Stimulated activated memory B cell treated with anti-CD40 and anti-IgM and Interleukin-4, amounts not matched to agents 10 μg/mL and 1 μg/mL and 100 μg/mL, for 72 hours (primary cell): ENCODE measurements around the gene SOX5.

ENCODE experiments used
- ATAC-seq: fragments of 150-1000 bp; cut with Tn5 transposase; 2 replicates; pipeline ENCODE4 v1.10.0; 2021
- H3K27ac Mint-ChIP-seq: one replicate; pipeline ENCODE4 v1.8.0; 2022; ENCODE audit warnings: mild to moderate bottlenecking, mixed read lengths
- H3K27me3 Mint-ChIP-seq: one replicate; pipeline ENCODE4 v1.8.0; 2022; ENCODE audit warnings: mixed read lengths
- H3K36me3 Mint-ChIP-seq: one replicate; pipeline ENCODE4 v1.8.0; 2022; ENCODE audit warnings: mixed read lengths
- H3K4me1 Mint-ChIP-seq: one replicate; pipeline ENCODE4 v1.8.0; 2022; ENCODE audit warnings: mixed read lengths
- H3K4me3 Mint-ChIP-seq: one replicate; pipeline ENCODE4 v1.8.0; 2022; ENCODE audit warnings: mild to moderate bottlenecking, moderate library complexity, mixed read lengths
- H3K9me3 Mint-ChIP-seq: one replicate; pipeline ENCODE4 v1.8.0; 2022; ENCODE audit warnings: mixed read lengths

Gene SOX5

GRCh38 chr12:23618718-23619117 is 330.8 kb downstream of the SOX5 start:
- H3K27ac Mint-ChIP-seq = no peak overlapping the region
- H3K4me1 Mint-ChIP-seq = no peaks in the 10 kb centered on the region
- peaks cover 3% of the 10 kb centered on the region for H3K9me3 Mint-ChIP-seq
- H3K36me3 Mint-ChIP-seq = no peaks in the 10 kb centered on the region
- ATAC-seq = no peak
- no peaks in the 10 kb centered on the region for H3K27me3 Mint-ChIP-seq
- H3K4me3 Mint-ChIP-seq = no peak overlapping the region

GRCh38 chr12:23617749-23618148 is 331.7 kb downstream of the SOX5 start:
- H3K36me3 Mint-ChIP-seq = no peaks in the 10 kb centered on the region
- no peak overlapping the region for H3K27ac Mint-ChIP-seq
- no peaks in the 10 kb centered on the region for H3K27me3 Mint-ChIP-seq
- ATAC-seq = no peak
- H3K9me3 Mint-ChIP-seq = peaks cover 3% of the 10 kb centered on the region
- H3K4me1 Mint-ChIP-seq = no peaks in the 10 kb centered on the region
- no peak overlapping the region for H3K4me3 Mint-ChIP-seq

- ATAC-seq = no peak
- no peak overlapping the region for H3K4me3 Mint-ChIP-seq
Observed at GRCh38 chr12:23614280-23614679, 335.2 kb downstream of the SOX5 start.

GRCh38 chr12:23611320-23611719 is 338.1 kb downstream of the SOX5 start:
- Mint-ChIP-seq H3K4me1 (no peaks in the 10 kb centered on the region), H3K36me3 (no peaks in the 10 kb centered on the region), H3K27me3 (no peaks in the 10 kb centered on the region), H3K4me3 (no peak overlapping the region), H3K9me3 (peaks cover 3% of the 10 kb centered on the region), H3K27ac (no peak overlapping the region)
- ATAC-seq = no peak

More at GRCh38 chr12:23614280-23614679, 335.2 kb downstream of the SOX5 start:
- Mint-ChIP-seq H3K27me3 (no peaks in the 10 kb centered on the region), H3K36me3 (no peaks in the 10 kb centered on the region), H3K4me1 (no peaks in the 10 kb centered on the region), H3K9me3 (peaks cover 3% of the 10 kb centered on the region), H3K27ac (no peak overlapping the region)

GRCh38 chr12:23600919-23601318 is 348.6 kb downstream of the SOX5 start:
- H3K27me3 Mint-ChIP-seq = no peaks in the 10 kb centered on the region
- H3K27ac Mint-ChIP-seq = no peak overlapping the region
- peaks cover 9% of the 10 kb centered on the region for H3K9me3 Mint-ChIP-seq
- no peak for ATAC-seq
- H3K4me1 Mint-ChIP-seq = no peaks in the 10 kb centered on the region
- no peak overlapping the region for H3K4me3 Mint-ChIP-seq
- H3K36me3 Mint-ChIP-seq = peaks cover 6% of the 10 kb centered on the region

- no peaks in the 10 kb centered on the region for H3K4me1 Mint-ChIP-seq
- no peak overlapping the region for H3K27ac Mint-ChIP-seq
- no peak for ATAC-seq
- peaks cover 5% of the 10 kb centered on the region for H3K9me3 Mint-ChIP-seq
- no peak overlapping the region for H3K4me3 Mint-ChIP-seq
- H3K27me3 Mint-ChIP-seq = no peaks in the 10 kb centered on the region
- peaks cover 6% of the 10 kb centered on the region for H3K36me3 Mint-ChIP-seq
Observed at GRCh38 chr12:23596568-23596967, 352.9 kb downstream of the SOX5 start.

GRCh38 chr12:23587833-23588559 is 361.5 kb downstream of the SOX5 start:
- no peak for ATAC-seq
- no peak overlapping the region for H3K27ac Mint-ChIP-seq
- peaks cover 8% of the 10 kb centered on the region for H3K4me1 Mint-ChIP-seq
- H3K4me3 Mint-ChIP-seq = no peak overlapping the region
- no peaks in the 10 kb centered on the region for H3K27me3 Mint-ChIP-seq
- H3K9me3 Mint-ChIP-seq = peaks cover 4% of the 10 kb centered on the region
- no peaks in the 10 kb centered on the region for H3K36me3 Mint-ChIP-seq

GRCh38 chr12:23585782-23586163 is 363.7 kb downstream of the SOX5 start:
- peaks cover 12% of the 10 kb centered on the region for H3K4me1 Mint-ChIP-seq
- H3K4me3 Mint-ChIP-seq = no peak overlapping the region
- no peak overlapping the region for H3K27ac Mint-ChIP-seq
- H3K27me3 Mint-ChIP-seq = no peaks in the 10 kb centered on the region
- H3K36me3 Mint-ChIP-seq = no peaks in the 10 kb centered on the region
- ATAC-seq = no peak
- H3K9me3 Mint-ChIP-seq = peaks cover 4% of the 10 kb centered on the region

- no peak for ATAC-seq
- H3K4me3 Mint-ChIP-seq = no peak overlapping the region
- H3K27ac Mint-ChIP-seq = no peak overlapping the region
- no peaks in the 10 kb centered on the region for H3K27me3 Mint-ChIP-seq
- H3K36me3 Mint-ChIP-seq = no peaks in the 10 kb centered on the region
- H3K4me1 Mint-ChIP-seq = peaks cover 12% of the 10 kb centered on the region
- H3K9me3 Mint-ChIP-seq = peaks cover 4% of the 10 kb centered on the region
Observed at GRCh38 chr12:23585156-23585781, 364.2 kb downstream of the SOX5 start.

- no peak for ATAC-seq
- no peak overlapping the region for H3K27ac Mint-ChIP-seq
- peaks cover 4% of the 10 kb centered on the region for H3K9me3 Mint-ChIP-seq
- H3K27me3 Mint-ChIP-seq = no peaks in the 10 kb centered on the region
- no peaks in the 10 kb centered on the region for H3K36me3 Mint-ChIP-seq
- H3K4me3 Mint-ChIP-seq = no peak overlapping the region
- peaks cover 12% of the 10 kb centered on the region for H3K4me1 Mint-ChIP-seq
Observed at GRCh38 chr12:23581913-23582312, 367.6 kb downstream of the SOX5 start.

GRCh38 chr12:23579257-23579656 is 370.2 kb downstream of the SOX5 start:
- Mint-ChIP-seq H3K4me3 (no peak overlapping the region), H3K27me3 (no peaks in the 10 kb centered on the region), H3K27ac (no peak overlapping the region), H3K4me1 (peaks cover 12% of the 10 kb centered on the region), H3K36me3 (no peaks in the 10 kb centered on the region), H3K9me3 (no peaks in the 10 kb centered on the region)
- no peak for ATAC-seq

- no peaks in the 10 kb centered on the region for H3K4me1 Mint-ChIP-seq
- H3K36me3 Mint-ChIP-seq = no peaks in the 10 kb centered on the region
- H3K9me3 Mint-ChIP-seq = no peaks in the 10 kb centered on the region
- no peak overlapping the region for H3K27ac Mint-ChIP-seq
- ATAC-seq = no peak
- no peaks in the 10 kb centered on the region for H3K27me3 Mint-ChIP-seq
- H3K4me3 Mint-ChIP-seq = no peak overlapping the region
Observed at GRCh38 chr12:23576372-23576771, 373.1 kb downstream of the SOX5 start.

GRCh38 chr12:23569356-23569755 is 380.1 kb downstream of the SOX5 start:
- H3K27ac Mint-ChIP-seq = no peak overlapping the region
- H3K4me1 Mint-ChIP-seq = peaks cover 7% of the 10 kb centered on the region
- ATAC-seq = no peak
- H3K9me3 Mint-ChIP-seq = no peaks in the 10 kb centered on the region
- H3K36me3 Mint-ChIP-seq = no peaks in the 10 kb centered on the region
- H3K27me3 Mint-ChIP-seq = no peaks in the 10 kb centered on the region
- no peak overlapping the region for H3K4me3 Mint-ChIP-seq

- no peak overlapping the region for H3K4me3 Mint-ChIP-seq
- peaks cover 7% of the 10 kb centered on the region for H3K4me1 Mint-ChIP-seq
- no peaks in the 10 kb centered on the region for H3K9me3 Mint-ChIP-seq
- H3K27ac Mint-ChIP-seq = no peak overlapping the region
- H3K36me3 Mint-ChIP-seq = no peaks in the 10 kb centered on the region
- ATAC-seq = no peak
- no peaks in the 10 kb centered on the region for H3K27me3 Mint-ChIP-seq
Observed at GRCh38 chr12:23566133-23566532, 383.3 kb downstream of the SOX5 start.

GRCh38 chr12:23564451-23565152 is 384.9 kb downstream of the SOX5 start:
- no peak overlapping the region for H3K4me3 Mint-ChIP-seq
- no peak for ATAC-seq
- no peak overlapping the region for H3K27ac Mint-ChIP-seq
- no peaks in the 10 kb centered on the region for H3K9me3 Mint-ChIP-seq
- peaks cover 7% of the 10 kb centered on the region for H3K4me1 Mint-ChIP-seq
- H3K27me3 Mint-ChIP-seq = no peaks in the 10 kb centered on the region
- no peaks in the 10 kb centered on the region for H3K36me3 Mint-ChIP-seq
